COLO668 (cell line): ENCODE data around the gene SS18L1.

ENCODE experiments used
- DNase-seq: peaks from one replicate; lab custom pipeline; 2025; ENCODE audit not compliant: unreplicated experiment; lab: John Stamatoyannopoulos, UW

The SS18L1 gene

GRCh38 chr20:62222972-62223371 lies 79.4 kb downstream of the SS18L1 start:
- no peak for DNase-seq

GRCh38 chr20:62223571-62223970 lies 80.0 kb downstream of the SS18L1 start:
- DNase-seq = no peak

- DNase-seq = no peak
Observed at GRCh38 chr20:62224113-62224855, 80.7 kb downstream of the SS18L1 start.

- no peak for DNase-seq
Observed at GRCh38 chr20:62225026-62225425, 81.5 kb downstream of the SS18L1 start.

- DNase-seq = no peak
Observed at GRCh38 chr20:62225820-62226635, 82.5 kb downstream of the SS18L1 start.

GRCh38 chr20:62226707-62227590 lies 83.4 kb downstream of the SS18L1 start:
- no peak for DNase-seq

GRCh38 chr20:62227591-62227976 lies 84.0 kb downstream of the SS18L1 start:
- no peak for DNase-seq

GRCh38 chr20:62227977-62228958 lies 84.7 kb downstream of the SS18L1 start:
- DNase-seq = no peak

GRCh38 chr20:62228982-62229545 lies 85.5 kb downstream of the SS18L1 start:
- DNase-seq = no peak

- DNase-seq = no peak
Observed at GRCh38 chr20:62229667-62230066, 86.1 kb downstream of the SS18L1 start.

- DNase-seq = no peak
Observed at GRCh38 chr20:62230276-62230675, 86.7 kb downstream of the SS18L1 start.

- DNase-seq = no peak
Observed at GRCh38 chr20:62230696-62231095, 87.1 kb downstream of the SS18L1 start.

GRCh38 chr20:62231292-62231691 lies 87.7 kb downstream of the SS18L1 start:
- no peak for DNase-seq
